ENCODE measurements around the gene USP13. TPM values are rescaled to one million over a fixed set of nuclear protein-coding genes. Genes with fewer than 3 reads are reported as not detected.
A peak's percentile ranks its signal among the peaks of the same experiment; 100 is the strongest.
"Not testable (repeated sequence)": the region's sequence is repeated elsewhere in the genome, so short reads cannot be mapped to it uniquely, and the experiment has no call there.

Gene USP13
- total RNA-seq, 4 donors from 2014 or later: 2.3 to 8.3 (median 5.8) TPM

GRCh38 chr3:179676081-179676480 lies 23.2 kb downstream of the USP13 start:
- H3K4me1 ChIP-seq: peaks cover 6% of the 10 kb centered on the region
- H3K4me3 ChIP-seq: no peak overlapping the region
- no peak overlapping the region for H3K27ac ChIP-seq
- no peaks in the 10 kb centered on the region for H3K27me3 ChIP-seq
- no peaks in the 10 kb centered on the region for H3K9me3 ChIP-seq
- TF ChIP-seq POLR2A (IDR thresholded peaks at IDR 0.05) (no peak), EP300 (IDR thresholded peaks at IDR 0.05) (no peak), CTCF (IDR thresholded peaks at IDR 0.05) (no peak), POLR2AphosphoS5 (IDR thresholded peaks at IDR 0.05) (no peak)
- no peak for DNase-seq (ENCODE audit: low spot score in 2 of 2)
- 95% methylated on average over 5 of the region's 5 CpGs for WGBS
- H3K36me3 ChIP-seq: no peaks in the 10 kb centered on the region

GRCh38 chr3:179677884-179678283 lies 25.0 kb downstream of the USP13 start:
- H3K4me3 ChIP-seq: no peak overlapping the region
- no peaks in the 10 kb centered on the region for H3K27me3 ChIP-seq
- TF ChIP-seq POLR2AphosphoS5 (IDR thresholded peaks at IDR 0.05): no peak
- no peak for TF ChIP-seq EP300 (IDR thresholded peaks at IDR 0.05)
- TF ChIP-seq CTCF (IDR thresholded peaks at IDR 0.05): no peak
- TF ChIP-seq POLR2A (IDR thresholded peaks at IDR 0.05): no peak
- WGBS: 95% methylated on average over 2 of the region's 2 CpGs
- DNase-seq (ENCODE audit: low spot score in 2 of 2): no peak
- no peak overlapping the region for H3K27ac ChIP-seq
- no peaks in the 10 kb centered on the region for H3K9me3 ChIP-seq
- H3K4me1 ChIP-seq: peaks cover 3% of the 10 kb centered on the region
- no peaks in the 10 kb centered on the region for H3K36me3 ChIP-seq

DNA sequence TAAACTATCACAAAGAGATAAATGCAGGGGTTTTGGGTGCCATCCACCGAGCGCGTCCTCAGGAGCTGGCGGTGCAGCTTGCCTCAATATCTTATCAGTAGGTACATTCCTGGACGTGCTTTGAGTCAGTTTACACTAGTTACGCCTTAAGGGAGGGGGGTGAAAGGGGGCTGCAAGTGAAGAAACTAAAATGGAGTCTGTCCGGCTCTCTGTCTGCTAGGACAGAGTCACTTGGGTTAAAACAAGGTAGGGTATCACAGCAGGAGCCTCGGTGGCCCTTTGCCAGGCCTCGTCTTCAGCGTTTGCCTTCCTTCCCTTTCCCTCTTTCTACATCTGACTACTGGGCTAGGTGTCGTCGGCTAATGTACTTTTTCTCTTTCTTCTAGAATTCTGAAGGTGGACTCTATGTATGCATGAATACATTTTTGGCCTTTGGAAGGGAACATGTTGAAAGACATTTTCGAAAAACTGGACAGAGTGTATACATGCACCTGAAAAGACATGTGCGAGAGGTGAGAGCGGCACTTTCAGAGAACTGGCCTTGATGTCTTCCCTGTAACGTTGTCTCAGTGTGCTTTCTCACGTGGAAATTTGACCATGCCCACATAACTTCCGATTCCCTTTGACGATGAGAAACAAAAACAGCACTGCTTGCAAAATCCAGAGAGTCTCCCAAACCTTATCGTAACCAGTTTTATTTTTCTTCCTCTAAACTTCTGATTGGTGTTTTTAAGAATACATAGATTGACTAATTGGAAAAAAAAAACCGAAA lies 28.8 kb downstream of the USP13 start:
- 74% methylated on average over 21 of the region's 21 CpGs for WGBS
- Histone ChIP-seq H3K4me3 (peak overlapping the region; percentile 5), H3K4me1 (no peaks in the 10 kb centered on the region), H3K36me3 (peaks cover 5% of the 10 kb centered on the region), H3K9me3 (no peaks in the 10 kb centered on the region), H3K27me3 (no peaks in the 10 kb centered on the region), H3K27ac (no peak overlapping the region)
- DNase-seq (ENCODE audit: low spot score in 2 of 2): no peak
- TF ChIP-seq POLR2AphosphoS5 (IDR thresholded peaks at IDR 0.05): no peak
- TF ChIP-seq POLR2A (IDR thresholded peaks at IDR 0.05): no peak
- no peak for TF ChIP-seq CTCF (IDR thresholded peaks at IDR 0.05)
- TF ChIP-seq EP300 (IDR thresholded peaks at IDR 0.05): no peak

GRCh38 chr3:179682426-179683080 lies 29.7 kb downstream of the USP13 start:
- no peak overlapping the region for H3K4me3 ChIP-seq
- WGBS: 36% methylated on average over 4 of the region's 4 CpGs
- H3K4me1 ChIP-seq: no peaks in the 10 kb centered on the region
- no peaks in the 10 kb centered on the region for H3K9me3 ChIP-seq
- no peak for DNase-seq (ENCODE audit: low spot score in 2 of 2)
- H3K27me3 ChIP-seq: no peaks in the 10 kb centered on the region
- no peak for TF ChIP-seq EP300 (IDR thresholded peaks at IDR 0.05)
- TF ChIP-seq CTCF (IDR thresholded peaks at IDR 0.05): no peak
- TF ChIP-seq POLR2A (IDR thresholded peaks at IDR 0.05): no peak
- no peak for TF ChIP-seq POLR2AphosphoS5 (IDR thresholded peaks at IDR 0.05)
- peaks cover 5% of the 10 kb centered on the region for H3K36me3 ChIP-seq
- no peak overlapping the region for H3K27ac ChIP-seq

DNA sequence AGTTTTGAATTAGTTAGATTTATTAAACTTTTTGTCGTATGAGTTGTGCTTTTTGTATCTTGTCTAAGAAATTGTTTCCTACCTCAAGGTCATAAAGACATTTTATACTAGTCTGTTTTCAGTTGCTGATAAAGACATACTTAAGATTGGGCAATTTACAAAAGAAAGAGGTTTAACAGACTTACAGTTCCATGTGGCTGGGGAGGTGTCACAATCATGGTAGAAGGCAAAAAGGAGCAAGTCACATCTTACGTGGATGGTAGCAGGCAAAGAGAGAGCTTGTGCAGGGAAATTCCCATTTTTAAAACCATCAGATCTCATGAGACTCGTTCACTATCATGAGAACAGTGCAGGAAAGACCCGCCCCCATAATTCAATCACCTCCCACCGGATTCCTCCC lies 30.4 kb downstream of the USP13 start:
- not testable (repeated sequence) for DNase-seq (ENCODE audit: low spot score in 2 of 2); H3K27ac ChIP-seq; H3K36me3 ChIP-seq; H3K27me3 ChIP-seq; H3K4me1 ChIP-seq; H3K9me3 ChIP-seq; H3K4me3 ChIP-seq
- WGBS: 72% methylated on average over 5 of the region's 5 CpGs
